HG02642 (cell line): ENCODE results near the gene POLR1G.
"Not testable (repeated sequence)": the region's sequence is repeated elsewhere in the genome, so short reads cannot be mapped to it uniquely, and the experiment has no call there.

Experiments
- ATAC-seq: cut with Tn5 transposase; IDR thresholded peaks from one replicate; pipeline ENCODE4 v1.9.1; 2021; ENCODE audit warnings: mild to moderate bottlenecking; ENCODE audit not compliant: unreplicated experiment, poor library complexity

POLR1G gene

GRCh38 chr19:45419895-45420294 lies 13.5 kb downstream of the POLR1G start:
- ATAC-seq = no peak

GRCh38 chr19:45420356-45420755 lies 13.9 kb downstream of the POLR1G start:
- no peak for ATAC-seq

- ATAC-seq = no peak
Observed at GRCh38 chr19:45420871-45421270, 14.4 kb downstream of the POLR1G start.

GRCh38 chr19:45421947-45422498 lies 15.6 kb downstream of the POLR1G start:
- no peak for ATAC-seq

- no peak for ATAC-seq
Observed at GRCh38 chr19:45423033-45423588, 16.7 kb downstream of the POLR1G start.

GRCh38 chr19:45423589-45424190 lies 17.2 kb downstream of the POLR1G start, which contains the start of gene ERCC1:
TSS of gene ERCC1 (minus strand) at chr19:45423917. CDS start at chr19:45423374, 543 bp downstream.
- peak; percentile 72 for ATAC-seq

- peak; percentile 16 for ATAC-seq
Observed at GRCh38 chr19:45424191-45425058, 18.0 kb downstream of the POLR1G start.

GRCh38 chr19:45428384-45429231 lies 22.2 kb downstream of the POLR1G start:
- ATAC-seq = no peak

GRCh38 chr19:45429896-45430295 lies 23.5 kb downstream of the POLR1G start:
- ATAC-seq = not testable (repeated sequence)

GRCh38 chr19:45431008-45431407 lies 24.6 kb downstream of the POLR1G start:
- not testable (repeated sequence) for ATAC-seq

- not testable (repeated sequence) for ATAC-seq
Observed at GRCh38 chr19:45432543-45432942, 26.1 kb downstream of the POLR1G start.

GRCh38 chr19:45437328-45437727 lies 30.9 kb downstream of the POLR1G start:
- ATAC-seq = no peak

GRCh38 chr19:45439190-45439568 lies 32.7 kb downstream of the POLR1G start:
- no peak for ATAC-seq

GRCh38 chr19:45439569-45440258 lies 33.3 kb downstream of the POLR1G start:
- ATAC-seq = peak; percentile 66

GRCh38 chr19:45440259-45440638 lies 33.8 kb downstream of the POLR1G start:
- no peak for ATAC-seq

GRCh38 chr19:45440873-45441654 lies 34.6 kb downstream of the POLR1G start:
- no peak for ATAC-seq

- no peak for ATAC-seq
Observed at GRCh38 chr19:45442408-45442777, 35.9 kb downstream of the POLR1G start.

- no peak for ATAC-seq
Observed at GRCh38 chr19:45442778-45443461, 36.5 kb downstream of the POLR1G start.
